NCI-H345 treated with DMSO at 0.1 percent for 48 hours (cell line): ENCODE data around the gene ESF1.

Experiments
- DNase-seq: peaks from one replicate; lab custom pipeline; 2025; ENCODE audit not compliant: unreplicated experiment; lab: John Stamatoyannopoulos, UW

The ESF1 gene, protein sequence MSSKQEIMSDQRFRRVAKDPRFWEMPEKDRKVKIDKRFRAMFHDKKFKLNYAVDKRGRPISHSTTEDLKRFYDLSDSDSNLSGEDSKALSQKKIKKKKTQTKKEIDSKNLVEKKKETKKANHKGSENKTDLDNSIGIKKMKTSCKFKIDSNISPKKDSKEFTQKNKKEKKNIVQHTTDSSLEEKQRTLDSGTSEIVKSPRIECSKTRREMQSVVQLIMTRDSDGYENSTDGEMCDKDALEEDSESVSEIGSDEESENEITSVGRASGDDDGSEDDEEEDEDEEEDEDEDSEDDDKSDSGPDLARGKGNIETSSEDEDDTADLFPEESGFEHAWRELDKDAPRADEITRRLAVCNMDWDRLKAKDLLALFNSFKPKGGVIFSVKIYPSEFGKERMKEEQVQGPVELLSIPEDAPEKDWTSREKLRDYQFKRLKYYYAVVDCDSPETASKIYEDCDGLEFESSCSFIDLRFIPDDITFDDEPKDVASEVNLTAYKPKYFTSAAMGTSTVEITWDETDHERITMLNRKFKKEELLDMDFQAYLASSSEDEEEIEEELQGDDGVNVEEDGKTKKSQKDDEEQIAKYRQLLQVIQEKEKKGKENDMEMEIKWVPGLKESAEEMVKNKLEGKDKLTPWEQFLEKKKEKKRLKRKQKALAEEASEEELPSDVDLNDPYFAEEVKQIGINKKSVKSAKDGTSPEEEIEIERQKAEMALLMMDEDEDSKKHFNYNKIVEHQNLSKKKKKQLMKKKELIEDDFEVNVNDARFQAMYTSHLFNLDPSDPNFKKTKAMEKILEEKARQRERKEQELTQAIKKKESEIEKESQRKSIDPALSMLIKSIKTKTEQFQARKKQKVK

DNA sequence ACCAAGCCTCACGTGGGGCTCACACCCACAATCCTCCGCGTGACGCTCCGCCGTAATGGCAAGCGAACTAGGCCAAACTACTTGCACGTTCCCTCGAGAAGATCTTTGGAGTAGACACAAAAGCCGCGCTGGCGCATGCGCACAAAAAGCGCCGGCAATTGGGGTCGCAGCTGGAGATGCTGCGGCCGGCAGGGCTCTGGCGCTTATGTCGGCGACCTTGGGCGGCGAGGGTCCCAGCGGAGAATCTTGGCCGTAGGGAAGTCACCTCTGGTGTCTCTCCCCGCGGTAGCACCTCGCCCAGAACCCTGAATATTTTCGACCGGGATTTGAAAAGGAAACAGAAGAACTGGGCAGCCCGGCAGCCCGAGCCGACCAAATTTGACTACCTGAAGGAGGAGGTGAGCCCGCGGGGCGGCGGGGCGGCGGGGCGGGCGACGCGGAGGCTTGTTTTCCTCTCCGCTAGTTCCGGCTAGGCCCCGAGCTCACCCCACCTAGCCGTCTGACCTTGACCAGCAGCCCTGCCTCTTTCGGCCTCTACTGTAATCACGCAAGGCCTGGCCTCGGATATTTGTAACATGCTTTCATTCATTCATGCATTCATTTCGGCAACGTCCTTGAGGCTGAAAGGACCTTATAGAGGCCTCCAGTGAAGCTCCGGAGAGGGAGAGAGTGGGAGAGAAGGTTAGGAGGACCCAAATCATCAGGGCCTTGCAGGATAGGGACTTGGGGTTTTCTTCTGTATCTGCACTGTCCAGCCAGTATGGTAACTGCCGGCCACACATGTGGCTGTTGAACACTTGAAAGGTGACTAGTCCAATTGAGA lies at the start of gene ESF1, which contains the start of gene NDUFAF5:
Gene ESF1 (minus strand): TSS at position 27 of the 823 bp plus-strand sequence. CDS start 1,779 bp downstream, outside the sequence.
Gene NDUFAF5 (plus strand): TSS at position 136 of the 823 bp plus-strand sequence. CDS start 41 bp downstream, at position 177.
- peak; percentile 98 for DNase-seq

GRCh38 chr20:13831476-13831875 lies 46.8 kb upstream of the ESF1 start:
- DNase-seq: no peak

DNA sequence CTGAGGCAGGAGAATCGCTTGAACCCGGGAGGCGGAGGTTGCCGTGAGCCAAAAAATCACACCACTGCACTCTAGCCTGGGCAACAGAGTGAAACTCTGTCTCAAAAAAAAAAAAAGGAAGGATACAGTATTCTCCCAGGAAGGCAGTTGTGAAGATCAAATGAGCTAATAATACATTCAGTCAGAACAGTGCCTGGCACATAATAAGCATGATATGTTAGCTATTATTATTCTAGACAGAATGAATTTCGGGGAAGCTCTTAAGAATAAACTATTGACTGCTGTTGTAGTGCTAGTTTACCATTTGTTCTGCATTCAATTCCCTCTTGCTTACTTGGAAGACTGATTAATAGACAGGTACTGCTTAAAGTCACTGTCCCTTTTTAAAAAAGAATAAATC lies 40.7 kb upstream of the ESF1 start:
- no peak for DNase-seq

- DNase-seq: no peak
Observed at GRCh38 chr20:13824459-13824858, 39.7 kb upstream of the ESF1 start.

DNA sequence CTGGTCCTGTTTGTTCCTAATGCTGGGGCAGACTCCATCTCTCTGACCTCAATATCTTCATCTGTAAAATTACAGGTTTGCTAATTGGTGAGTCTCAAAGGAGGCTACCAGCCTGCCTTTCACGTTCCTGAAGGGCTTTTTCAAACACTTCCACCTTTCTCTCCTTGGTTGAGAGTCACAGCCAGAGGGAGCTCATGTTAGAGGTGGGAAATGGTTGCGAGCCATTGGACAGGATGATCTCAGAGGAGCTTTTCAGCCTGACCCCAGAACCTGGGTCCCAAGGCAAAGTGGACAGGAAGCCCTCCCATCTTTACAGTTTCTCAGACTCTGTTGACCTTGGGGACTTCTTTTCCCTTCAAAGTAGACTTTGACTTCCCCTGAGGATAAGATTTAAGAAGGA lies 37.7 kb upstream of the ESF1 start:
- no peak for DNase-seq

DNA sequence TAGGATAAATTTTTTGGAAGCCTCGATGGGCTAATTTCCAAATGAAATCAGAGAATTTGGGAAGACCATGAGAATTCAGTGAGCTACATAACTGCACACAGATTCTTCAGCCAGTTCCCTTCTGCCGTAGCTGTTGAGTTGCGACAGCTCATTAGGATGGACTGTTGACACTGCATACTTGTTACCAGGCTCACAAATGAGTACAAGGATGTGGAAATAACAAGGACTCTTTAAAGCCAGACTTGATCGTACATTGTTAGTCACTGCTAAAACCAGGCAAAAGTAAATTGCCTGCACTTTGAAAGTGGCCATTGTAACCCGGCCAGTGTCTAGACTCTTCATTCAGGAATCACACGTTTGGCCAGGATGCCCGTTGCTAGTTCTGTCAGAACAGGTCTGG lies 37.2 kb upstream of the ESF1 start:
- no peak for DNase-seq

DNA sequence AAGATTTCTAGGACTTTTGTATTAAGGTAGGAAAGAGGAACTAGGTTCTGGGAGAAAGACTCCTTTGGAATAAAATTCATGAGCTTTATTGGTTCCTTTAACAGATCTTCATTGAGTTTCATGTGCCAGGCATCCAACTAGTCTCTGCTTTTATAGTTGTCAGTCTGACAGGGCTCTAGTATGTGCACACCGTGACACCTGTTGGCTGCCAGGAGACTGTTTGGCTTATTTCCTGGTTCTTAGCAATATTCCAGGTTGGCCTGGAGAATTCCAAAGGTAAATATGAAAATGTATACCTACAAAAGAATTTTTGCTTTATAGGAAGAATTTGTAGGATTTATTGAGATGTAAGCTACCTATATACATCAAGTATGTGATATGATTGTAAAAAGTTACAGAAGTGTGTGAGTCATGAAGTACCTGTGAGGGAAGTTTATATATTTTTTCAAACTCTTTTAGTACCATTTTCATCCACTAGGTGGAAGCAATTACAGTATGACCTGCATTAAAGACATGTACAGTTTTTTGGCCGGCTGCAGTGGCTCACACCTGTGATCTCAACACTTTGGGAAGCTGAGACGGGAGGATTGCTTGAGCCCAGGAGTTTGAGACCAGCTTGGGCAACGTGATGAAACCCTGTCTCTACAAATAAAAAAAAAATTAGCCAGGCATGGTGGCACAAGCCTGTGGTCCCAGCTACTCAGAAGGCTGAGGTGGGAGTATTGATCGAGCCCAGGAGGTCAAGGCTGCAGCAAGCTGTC lies 35.3 kb upstream of the ESF1 start:
- DNase-seq: peak; percentile 59

GRCh38 chr20:13817342-13817741 lies 32.6 kb upstream of the ESF1 start:
- DNase-seq: no peak

GRCh38 chr20:13816757-13817156 lies 32.0 kb upstream of the ESF1 start:
- no peak for DNase-seq

GRCh38 chr20:13814672-13815071 lies 30.0 kb upstream of the ESF1 start:
- DNase-seq: no peak

DNA sequence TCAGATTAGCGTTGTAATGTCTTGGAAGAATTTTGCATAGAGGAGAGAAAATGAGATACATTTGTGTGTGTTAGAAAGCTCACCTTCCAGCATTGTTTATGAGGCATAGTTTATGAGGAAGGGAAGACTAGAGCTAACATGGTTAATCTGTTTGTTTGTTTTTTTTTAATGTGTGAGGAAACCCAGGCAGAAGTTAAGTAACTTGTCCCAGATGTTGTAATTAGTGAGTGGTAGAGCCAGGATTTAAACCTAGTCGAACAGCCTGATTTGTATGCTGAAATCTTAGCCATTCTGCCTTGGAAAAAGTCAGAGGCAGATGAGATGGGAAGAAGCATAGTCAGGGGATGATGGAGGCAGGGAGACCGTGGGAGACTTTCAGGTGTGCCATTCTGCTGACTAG lies 29.2 kb upstream of the ESF1 start:
- no peak for DNase-seq

- no peak for DNase-seq
Observed at GRCh38 chr20:13810446-13810845, 25.7 kb upstream of the ESF1 start.

- DNase-seq: no peak
Observed at GRCh38 chr20:13809855-13810254, 25.1 kb upstream of the ESF1 start.

- DNase-seq: no peak
Observed at GRCh38 chr20:13809373-13809772, 24.7 kb upstream of the ESF1 start.

GRCh38 chr20:13800728-13801134 lies 16.0 kb upstream of the ESF1 start:
- peak; percentile 81 for DNase-seq

GRCh38 chr20:13799974-13800373 lies 15.3 kb upstream of the ESF1 start:
- DNase-seq: no peak

GRCh38 chr20:13799040-13799439 lies 14.3 kb upstream of the ESF1 start:
- DNase-seq: no peak

DNA sequence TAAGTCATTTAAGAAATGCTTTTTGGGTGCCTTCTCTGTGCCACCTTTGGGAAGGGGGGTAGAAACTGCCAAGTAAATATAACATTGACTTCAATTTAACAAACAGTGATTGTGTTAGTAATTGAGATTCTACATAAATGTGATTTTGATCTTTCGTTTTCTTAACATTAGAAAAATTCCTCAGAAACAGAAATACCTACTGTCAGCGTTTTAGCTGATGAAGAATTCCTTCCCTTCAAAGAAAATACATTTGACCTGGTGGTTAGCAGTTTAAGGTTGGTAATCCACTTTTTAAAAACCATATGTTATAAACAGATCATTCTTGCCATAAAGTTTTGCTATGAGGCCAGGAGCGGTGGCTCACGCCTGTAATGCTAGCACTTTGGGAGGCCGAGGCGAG lies 9.9 kb upstream of the ESF1 start:
- DNase-seq: no peak

GRCh38 chr20:13793001-13793400 lies 8.3 kb upstream of the ESF1 start:
- DNase-seq: no peak
